GM21390 (cell line): Measurements from ENCODE around the gene ZNF620.
A peak's percentile ranks its signal among the peaks of the same experiment; 100 is the strongest.
"Not testable (repeated sequence)": the region's sequence is repeated elsewhere in the genome, so short reads cannot be mapped to it uniquely, and the experiment has no call there.

Source experiments
- ATAC-seq: cut with Tn5 transposase; IDR thresholded peaks from one replicate; pipeline ENCODE4 v1.9.1; 2021; ENCODE audit not compliant: unreplicated experiment

The ZNF620 gene

GRCh38 chr3:40505599-40506462 lies at the start of gene ZNF620:
ZNF620 (plus strand) TSS chr3:40506039; CDS start chr3:40506353, 314 bp downstream.
- ATAC-seq, result peak; percentile 82

GRCh38 chr3:40456279-40456939 lies 49.4 kb upstream of the ZNF620 start:
- no peak for ATAC-seq

- ATAC-seq, result peak; percentile 62
These were observed 48.7 kb upstream of the ZNF620 start, which contains the start of gene RPL14 for GRCh38 chr3:40456940-40457823. RPL14 (plus strand) TSS chr3:40457339; CDS start chr3:40457472, 133 bp downstream.

GRCh38 chr3:40458473-40458872 lies 47.4 kb upstream of the ZNF620 start:
- no peak for ATAC-seq

GRCh38 chr3:40460481-40460880 lies 45.4 kb upstream of the ZNF620 start:
- ATAC-seq, result not testable (repeated sequence)

- ATAC-seq, result no peak
These were observed 44.7 kb upstream of the ZNF620 start for GRCh38 chr3:40461161-40461560.

GRCh38 chr3:40462838-40463237 lies 43.0 kb upstream of the ZNF620 start:
- not testable (repeated sequence) for ATAC-seq

GRCh38 chr3:40463579-40463978 lies 42.3 kb upstream of the ZNF620 start:
- no peak for ATAC-seq

GRCh38 chr3:40464339-40465110 lies 41.3 kb upstream of the ZNF620 start:
- ATAC-seq, result no peak

- no peak for ATAC-seq
These were observed 40.8 kb upstream of the ZNF620 start for GRCh38 chr3:40465111-40465407.

- no peak for ATAC-seq
These were observed 40.4 kb upstream of the ZNF620 start for GRCh38 chr3:40465456-40465855.

GRCh38 chr3:40468018-40468417 lies 37.8 kb upstream of the ZNF620 start:
- no peak for ATAC-seq

GRCh38 chr3:40470701-40471100 lies 35.1 kb upstream of the ZNF620 start:
- no peak for ATAC-seq

- peak; percentile 78 for ATAC-seq
These were observed 29.1 kb upstream of the ZNF620 start, which contains the start of gene ZNF619 for GRCh38 chr3:40476478-40477470. ZNF619 (plus strand) TSS chr3:40477122; CDS start chr3:40477980, 858 bp downstream.

GRCh38 chr3:40477666-40478065 lies 28.2 kb upstream of the ZNF620 start:
- ATAC-seq, result no peak

- no peak for ATAC-seq
These were observed 18.7 kb upstream of the ZNF620 start for GRCh38 chr3:40487172-40487571.

GRCh38 chr3:40490916-40491315 lies 14.9 kb upstream of the ZNF620 start:
- ATAC-seq, result no peak

- ATAC-seq, result no peak
These were observed 11.1 kb upstream of the ZNF620 start for GRCh38 chr3:40494698-40495097.

- ATAC-seq, result no peak
These were observed 8.6 kb upstream of the ZNF620 start for GRCh38 chr3:40497288-40497687.
